ENCODE results near the gene BACE2. TPM values are rescaled to one million over a fixed set of nuclear protein-coding genes. Genes with fewer than 3 reads are reported as not detected.

BACE2 gene
- total and polyA plus RNA-seq, 2 donors (not counting 1 experiment from before 2014, with no cell fraction given) = 18.4 to 40.8 TPM

- no peak overlapping the region for H2AFZ ChIP-seq (ENCODE audit: insufficient read depth, low read depth, low read length, poor library complexity, severe bottlenecking)
- no peaks in the 10 kb centered on the region for H3K9me3 ChIP-seq (ENCODE audit: control extremely low read depth in 1 of 3, control insufficient read depth in 2 of 3, insufficient read depth in 1 of 3, low read length in 2 of 3)
- intact Hi-C loops (cut with micrococcal nuclease) = no loop called here
- ATAC-seq (ENCODE audit: low read depth) = no peak
- Mint-ChIP-seq H3K4me1 (peaks cover 9% of the 10 kb centered on the region), H3K27me3 (peaks cover 46% of the 10 kb centered on the region), H3K27ac (no peak overlapping the region), H3K4me3 (no peak overlapping the region), H3K9me3 (ENCODE audit: insufficient read depth) (no peaks in the 10 kb centered on the region)
- ChIA-PET POLR2A (no interaction called here), CTCF (interaction anchor here (0.8 to 1.4 kb wide), 3 partner anchors 9 to 12 kb away, joined by 3 read pairs; no protein-coding TSS in a partner anchor)
- DNase-seq = no peak
- TF ChIP-seq EZH2 (IDR thresholded peaks at IDR 0.05; ENCODE audit: borderline replicate concordance, insufficient read depth, low read depth, low read length, poor library complexity, severe bottlenecking) = no peak
- TF ChIP-seq CTCF (IDR thresholded peaks at IDR 0.05) = no peak
- H4K20me1 ChIP-seq (ENCODE audit: control insufficient read depth, insufficient read depth, low read length, poor library complexity, severe bottlenecking) = no peaks in the 10 kb centered on the region
- no peaks in the 10 kb centered on the region for H3K79me2 ChIP-seq (ENCODE audit: control insufficient read depth, insufficient read depth, low read length)
- no peak overlapping the region for H3K4me3 ChIP-seq (ENCODE audit: control extremely low read depth in 1 of 5, extremely low read depth in 1 of 5, insufficient read depth in 1 of 5, low read depth in 2 of 5, low read length in 4 of 5)
- H3K27ac ChIP-seq (ENCODE audit: low read length in 2 of 2) = no peak overlapping the region
- no peak overlapping the region for H3K4me2 ChIP-seq (replicated peaks; ENCODE audit: low read depth, low read length, poor library complexity, severe bottlenecking)
- no peaks in the 10 kb centered on the region for H3K36me3 ChIP-seq (replicated peaks in 1 of 2; ENCODE audit: control extremely low read depth in 1 of 2, control insufficient read depth in 1 of 2, extremely low read depth in 1 of 2, insufficient read depth in 2 of 2, low read length in 1 of 2)
- 89% methylated on average over 5 of the region's 7 CpGs for whole genome bisulfite sequencing (ENCODE audit: insufficient coverage)
- H3K9ac ChIP-seq (ENCODE audit: low read length) = no peak overlapping the region
- peaks cover 0 to 35% (median 16%) of the 10 kb centered on the region in 4 experiments for H3K27me3 ChIP-seq (replicated peaks in 1 of 4; ENCODE audit: control extremely low read depth in 1 of 4, control insufficient read depth in 3 of 4, insufficient read depth in 4 of 4, low read length in 3 of 4)
- H3K4me1 ChIP-seq (ENCODE audit: control insufficient read depth in 2 of 2, insufficient read depth in 2 of 2, low read length in 2 of 2) = peaks cover 12 to 15% of the 10 kb centered on the region in 2 donors
Observed at GRCh38 chr21:41319273-41319672, 151.3 kb downstream of the BACE2 start.

GRCh38 chr21:41321211-41321907 is 153.4 kb downstream of the BACE2 start:
- Mint-ChIP-seq H3K9me3 (ENCODE audit: insufficient read depth) (no peaks in the 10 kb centered on the region), H3K27ac (no peak overlapping the region), H3K4me3 (no peak overlapping the region), H3K27me3 (peaks cover 26% of the 10 kb centered on the region), H3K4me1 (peaks cover 9% of the 10 kb centered on the region)
- WGBS (ENCODE audit: insufficient coverage) = 71% methylated on average over 16 of the region's 20 CpGs
- H3K27ac ChIP-seq (ENCODE audit: low read length in 2 of 2) = no peak overlapping the region
- no peaks in the 10 kb centered on the region for H3K79me2 ChIP-seq (ENCODE audit: control insufficient read depth, insufficient read depth, low read length)
- H3K4me3 ChIP-seq (ENCODE audit: control extremely low read depth in 1 of 5, extremely low read depth in 1 of 5, insufficient read depth in 1 of 5, low read depth in 2 of 5, low read length in 4 of 5) = no peak overlapping the region
- peaks cover 11 to 12% of the 10 kb centered on the region in 2 donors for H3K4me1 ChIP-seq (ENCODE audit: control insufficient read depth in 2 of 2, insufficient read depth in 2 of 2, low read length in 2 of 2)
- peaks cover 0 to 24% (median 9%) of the 10 kb centered on the region in 4 experiments for H3K27me3 ChIP-seq (replicated peaks in 1 of 4; ENCODE audit: control extremely low read depth in 1 of 4, control insufficient read depth in 3 of 4, insufficient read depth in 4 of 4, low read length in 3 of 4)
- H2AFZ ChIP-seq (ENCODE audit: insufficient read depth, low read depth, low read length, poor library complexity, severe bottlenecking) = no peak overlapping the region
- TF ChIP-seq CTCF (IDR thresholded peaks at IDR 0.05) = no peak
- no peak for TF ChIP-seq EZH2 (IDR thresholded peaks at IDR 0.05; ENCODE audit: borderline replicate concordance, insufficient read depth, low read depth, low read length, poor library complexity, severe bottlenecking)
- no peaks in the 10 kb centered on the region for H3K9me3 ChIP-seq (ENCODE audit: control extremely low read depth in 1 of 3, control insufficient read depth in 2 of 3, insufficient read depth in 1 of 3, low read length in 2 of 3)
- POLR2A ChIA-PET = no interaction called here
- CTCF ChIA-PET = no interaction called here
- intact Hi-C loops (cut with micrococcal nuclease) = no loop called here
- ATAC-seq (ENCODE audit: low read depth) = no peak
- no peaks in the 10 kb centered on the region for H4K20me1 ChIP-seq (ENCODE audit: control insufficient read depth, insufficient read depth, low read length, poor library complexity, severe bottlenecking)
- H3K36me3 ChIP-seq (replicated peaks in 1 of 2; ENCODE audit: control extremely low read depth in 1 of 2, control insufficient read depth in 1 of 2, extremely low read depth in 1 of 2, insufficient read depth in 2 of 2, low read length in 1 of 2) = no peaks in the 10 kb centered on the region
- H3K9ac ChIP-seq (ENCODE audit: low read length) = no peak overlapping the region
- H3K4me2 ChIP-seq (replicated peaks; ENCODE audit: low read depth, low read length, poor library complexity, severe bottlenecking) = no peak overlapping the region
- no peak for DNase-seq
